ENCODE data around the gene SH3RF3.

- TF ChIP-seq HES1 (IDR thresholded peaks at IDR 0.05; ENCODE audit: low read depth): no peak
- no peak for TF ChIP-seq EZH2 (IDR thresholded peaks at IDR 0.05; ENCODE audit: borderline replicate concordance, low read depth, low read length)
- no peak for TF ChIP-seq ZNF282 (CRISPR knock-in tag; IDR thresholded peaks at IDR 0.05)
- TF ChIP-seq MCM2 (IDR thresholded peaks at IDR 0.05; ENCODE audit: low read depth): no peak
Measured at GRCh38 chr2:109247340-109247739, 118.3 kb downstream of the SH3RF3 start.
